Measurements from ENCODE around the gene SYTL3.

The SYTL3 gene

GRCh38 chr6:158801655-158802294 lies 151.9 kb downstream of the SYTL3 start:
- no peak for DNase-seq

DNA sequence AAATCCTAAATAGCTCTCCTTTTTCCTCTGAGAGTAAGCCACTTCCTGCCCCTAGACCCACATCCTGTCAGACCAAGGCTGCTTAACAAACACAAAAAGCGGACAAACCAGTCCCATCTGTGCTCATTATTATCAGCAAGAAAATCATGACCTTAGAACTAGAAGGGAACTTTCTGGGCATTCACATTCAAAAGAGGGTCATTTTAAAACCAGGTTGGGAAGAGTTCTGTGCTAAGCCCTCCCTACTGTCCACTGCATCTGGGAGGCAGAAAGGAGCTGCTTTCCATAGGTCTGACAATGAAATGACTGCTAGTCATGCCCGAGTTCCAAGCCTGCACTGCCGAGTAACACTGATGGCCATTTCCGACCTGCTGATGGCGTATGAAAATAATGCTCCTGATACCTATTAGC lies 153.9 kb downstream of the SYTL3 start:
- no peak for DNase-seq

DNA sequence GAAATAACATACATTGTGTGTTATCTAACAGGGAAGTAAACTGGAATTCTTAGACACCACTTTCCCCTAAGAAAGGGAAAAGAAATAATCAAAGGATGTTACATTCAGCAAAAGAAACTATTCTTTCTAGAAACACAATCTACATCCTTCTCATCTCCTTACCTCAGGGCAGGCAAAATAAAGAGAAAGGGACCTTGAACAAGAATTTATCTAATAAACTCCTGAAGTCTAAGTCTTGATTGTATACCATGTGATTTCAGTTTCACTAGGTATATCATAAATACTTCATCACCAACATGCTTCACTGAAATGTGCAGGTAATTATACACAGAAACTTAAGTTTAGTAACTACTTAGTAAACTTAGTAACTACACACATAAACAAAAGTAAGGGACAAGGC lies 154.4 kb downstream of the SYTL3 start:
- no peak for DNase-seq

GRCh38 chr6:158805698-158806377 lies 156.0 kb downstream of the SYTL3 start:
- no peak for DNase-seq

DNA sequence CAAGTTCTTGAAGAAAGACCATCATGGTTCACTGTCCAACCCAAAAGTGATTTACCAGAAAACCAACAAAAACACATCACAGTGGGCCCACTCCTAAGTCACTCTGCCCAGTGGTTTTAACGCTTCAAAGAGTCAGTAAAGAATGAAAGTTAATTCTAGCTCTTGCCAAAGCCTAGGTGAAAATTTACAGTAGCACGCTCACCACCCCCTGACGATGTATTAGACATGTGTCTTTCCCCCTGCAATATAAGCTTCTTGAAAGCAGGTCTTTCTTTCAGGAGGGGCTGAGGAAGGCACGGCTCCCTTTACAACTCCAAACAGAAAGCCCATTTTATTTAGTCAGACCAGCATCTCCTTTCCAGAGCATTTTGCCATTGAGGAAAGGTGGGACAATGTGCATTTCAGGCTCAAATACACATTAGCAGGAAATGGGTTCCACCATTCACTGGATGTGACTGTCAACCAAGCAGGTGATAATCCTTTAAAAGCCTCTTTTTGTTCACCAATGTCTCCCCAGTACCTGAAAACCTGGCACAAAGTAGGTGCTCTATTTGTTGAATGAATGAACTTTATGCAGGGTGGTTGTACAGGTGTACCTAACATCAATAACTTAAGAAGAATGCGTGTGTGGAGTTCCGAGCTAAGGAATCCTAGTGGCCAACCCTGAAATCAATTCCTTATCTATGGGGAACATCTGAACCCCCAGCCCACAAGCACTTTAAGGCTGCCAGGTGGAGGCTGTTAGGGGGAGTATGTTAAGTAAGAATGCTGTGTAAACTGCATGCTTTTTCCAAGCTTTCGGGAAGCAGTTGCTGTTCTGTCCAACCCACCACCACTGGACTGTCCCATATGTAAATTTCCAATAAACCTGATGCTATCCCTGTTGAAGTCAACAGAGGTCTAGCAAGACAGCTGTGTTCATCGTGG lies 157.9 kb downstream of the SYTL3 start:
- DNase-seq: no peak

- no peak for DNase-seq
These were observed 158.6 kb downstream of the SYTL3 start for GRCh38 chr6:158808442-158808833.

- DNase-seq: no peak
These were observed 159.3 kb downstream of the SYTL3 start for GRCh38 chr6:158808941-158809678.

DNA sequence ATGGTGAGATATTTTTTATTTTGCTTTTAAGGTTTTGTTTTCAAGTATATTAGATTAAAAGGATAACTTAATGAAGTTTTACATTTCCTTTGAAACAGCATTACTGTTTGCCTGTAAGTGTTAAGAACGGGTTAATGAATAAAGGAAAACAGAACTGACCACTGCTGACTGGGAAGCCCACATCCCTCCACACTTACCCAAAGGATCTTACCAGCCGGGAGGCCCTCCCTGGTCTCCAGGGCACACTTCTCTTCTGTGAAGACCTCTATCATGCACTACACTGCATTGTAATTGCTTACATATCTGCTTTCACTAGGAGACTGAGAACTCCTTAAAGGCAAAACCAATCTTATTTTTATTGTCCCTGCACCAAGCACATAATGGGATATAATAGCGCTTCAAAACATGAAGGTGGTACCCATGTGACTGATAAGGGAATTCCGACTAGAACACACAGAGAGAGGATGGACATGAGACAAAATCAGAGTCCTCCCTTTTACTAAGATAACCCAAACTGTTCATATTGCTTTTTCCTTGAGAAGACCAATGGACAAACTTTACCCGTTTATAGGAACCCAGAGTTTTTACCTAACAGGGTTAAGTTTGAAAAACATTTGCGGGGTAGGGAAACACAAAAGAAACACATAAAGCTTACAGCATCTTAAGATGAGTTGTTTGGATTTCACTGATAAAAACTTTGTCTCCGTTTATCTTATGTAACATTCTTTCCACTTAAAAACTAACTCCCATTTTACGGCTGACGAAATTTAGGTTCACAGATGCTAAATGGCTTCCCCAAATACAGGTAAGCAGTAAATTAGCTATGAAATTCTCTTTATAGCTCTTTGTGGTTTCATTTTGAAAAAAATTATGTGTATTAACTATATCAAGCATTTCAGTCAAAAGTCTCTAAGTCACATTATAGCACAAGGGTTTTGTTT lies 160.6 kb downstream of the SYTL3 start:
- DNase-seq: no peak

DNA sequence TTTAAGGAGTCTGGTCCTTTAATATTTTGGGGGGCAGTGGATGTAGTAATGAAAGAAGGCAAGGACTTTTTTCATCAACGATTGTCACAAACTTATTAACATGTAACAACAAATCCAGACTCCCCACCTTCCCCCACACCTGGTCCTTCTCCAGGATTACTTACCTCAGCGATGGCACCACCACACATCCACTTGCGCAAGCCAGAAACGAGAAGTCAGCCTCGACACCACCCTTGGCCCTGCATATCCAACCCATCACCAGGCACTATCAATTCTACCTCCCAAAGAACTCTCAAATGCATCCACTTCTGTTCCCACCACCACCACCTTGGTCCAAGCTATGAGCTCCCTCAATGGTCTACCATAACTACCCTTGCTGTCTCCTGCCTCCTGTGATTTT lies 162.8 kb downstream of the SYTL3 start:
- DNase-seq: no peak

- DNase-seq: no peak
These were observed 163.2 kb downstream of the SYTL3 start for GRCh38 chr6:158813032-158813431.
